Upper lobe of left lung (tissue), 4 donors: Measurements from ENCODE around the gene CHRNA10.

ENCODE experiments used
- CTCF ChIP-seq, 6 experiments: fragments of 450-650 bp in 4 of 6; fragments of 200-600 bp in 2 of 6; sonication (generic) in 2 of 6; IDR thresholded peaks; one replicate each; pipeline ENCODE4 v1.5.1; 2016 to 2019; ENCODE audit warnings: antibody characterized with exemption in 6 of 6
- EP300 ChIP-seq, 4 donors: sonication (generic); formaldehyde crosslinking; IDR thresholded peaks; one replicate each; pipeline ENCODE4 v1.5.1; 2017; ENCODE audit warnings: antibody characterized with exemption in 4 of 4, control low read depth in 2 of 4
- POLR2A ChIP-seq, 4 donors: fragments of 450-650 bp; IDR thresholded peaks; one replicate each; pipeline ENCODE4 v1.5.1; 2016 to 2017; ENCODE audit warnings: antibody characterized with exemption in 4 of 4, mild to moderate bottlenecking in 2 of 4
- POLR2AphosphoS5 ChIP-seq, 2 donors: sonication (generic); formaldehyde crosslinking; IDR thresholded peaks; one replicate each; pipeline ENCODE4 v1.5.1; 2017; ENCODE audit warnings: antibody characterized with exemption in 2 of 2

GRCh38 chr11:3683039-3683438 lies 11.9 kb upstream of the CHRNA10 start:
- TF ChIP-seq EP300 (IDR thresholded peaks at IDR 0.05) (no peak), POLR2A (IDR thresholded peaks at IDR 0.05) (no peak), CTCF (IDR thresholded peaks at IDR 0.05) (no peak), POLR2AphosphoS5 (IDR thresholded peaks at IDR 0.05) (no peak)
